HL-60 (cell line): Measurements from ENCODE around the gene MRPS7.

Source experiments
- CTCF ChIP-seq: IDR thresholded peaks from one replicate; pipeline ENCODE4 v1.5.1; 2011; ENCODE audit warnings: low read length, control low read depth, inconsistent platforms; ENCODE audit not compliant: insufficient read depth
- GABPA ChIP-seq: IDR thresholded peaks from 2 replicates; pipeline ENCODE4 v1.6.1; 2012; ENCODE audit warnings: low read depth
- REST ChIP-seq: IDR thresholded peaks from 2 replicates; pipeline ENCODE4 v1.6.1; 2012; ENCODE audit warnings: low read depth; ENCODE audit not compliant: insufficient replicate concordance
- SPI1 ChIP-seq: IDR thresholded peaks from 2 replicates; pipeline ENCODE4 v1.6.1; 2012; ENCODE audit warnings: low read depth, mild to moderate bottlenecking, borderline replicate concordance

- no peak for TF ChIP-seq CTCF
- TF ChIP-seq REST: no peak
- no peak for TF ChIP-seq SPI1
- no peak for TF ChIP-seq GABPA
These were observed 24.3 kb upstream of the MRPS7 start for GRCh38 chr17:75237100-75238014.
